GM23338 (cell line): Measurements from ENCODE around the gene SUPT3H. TPM values are rescaled to one million over a fixed set of nuclear protein-coding genes. Genes with fewer than 3 reads are reported as not detected.

Experiments used
- ATAC-seq: fragments of 200-7000 bp; cut with Tn5 transposase; 3 replicates; pipeline ENCODE4 v1.9.1; 2020
- DNase-seq: peaks from one replicate; pipeline ENCODE4 v3.0.0-alpha.2; 2015; ENCODE audit warnings: low spot score
- H2AFZ ChIP-seq: fragments of 200-600 bp; sonication (generic); 2 replicates; pipeline ENCODE4 v1.8.0; 2016; ENCODE audit warnings: antibody characterized with exemption, mild to moderate bottlenecking, moderate library complexity
- H3F3A ChIP-seq: fragments of 200-600 bp; sonication (generic); replicated peaks from 2 replicates; pipeline ENCODE4 v1.8.0; 2017; ENCODE audit warnings: antibody characterized with exemption, mixed run types, low read depth
- H3K27ac ChIP-seq: fragments of 200-600 bp; sonication (generic); 2 replicates; pipeline ENCODE4 v1.6.1; 2016; ENCODE audit warnings: low read depth
- H3K27me3 ChIP-seq: fragments of 200-600 bp; sonication (generic); 2 replicates; pipeline ENCODE4 v1.8.0; 2016; ENCODE audit warnings: mild to moderate bottlenecking, mixed run types, moderate library complexity; ENCODE audit not compliant: insufficient read depth
- H3K36me3 ChIP-seq: fragments of 200-600 bp; sonication (generic); 2 replicates; pipeline ENCODE4 v1.8.0; 2016; ENCODE audit warnings: mild to moderate bottlenecking; ENCODE audit not compliant: insufficient read depth
- H3K4me1 ChIP-seq: fragments of 200-600 bp; sonication (generic); 2 replicates; pipeline ENCODE4 v1.8.0; 2016; ENCODE audit warnings: mild to moderate bottlenecking, moderate library complexity; ENCODE audit not compliant: insufficient read depth
- H3K4me2 ChIP-seq: fragments of 200-600 bp; sonication (generic); 2 replicates; pipeline ENCODE4 v1.7.1; 2017; ENCODE audit warnings: mixed run types
- H3K4me3 ChIP-seq: fragments of 200-600 bp; sonication (generic); 2 replicates; pipeline ENCODE4 v1.6.1; 2016; ENCODE audit warnings: mixed run types
- H3K79me2 ChIP-seq: fragments of 200-600 bp; sonication (generic); replicated peaks from 2 replicates; pipeline ENCODE4 v1.8.0; 2017; ENCODE audit warnings: mild to moderate bottlenecking; ENCODE audit not compliant: insufficient read depth
- H3K9me2 ChIP-seq: fragments of 200-600 bp; sonication (generic); 2 replicates; pipeline ENCODE4 v1.8.0; 2017; ENCODE audit not compliant: insufficient read depth
- H4K20me1 ChIP-seq: fragments of 200-600 bp; sonication (generic); replicated peaks from 2 replicates; pipeline ENCODE4 v1.8.0; 2017; ENCODE audit warnings: mild to moderate bottlenecking; ENCODE audit not compliant: insufficient read depth
- H3K27ac Mint-ChIP-seq: 2 replicates; pipeline ENCODE4 v1.8.0; 2020; ENCODE audit warnings: inconsistent platforms, mild to moderate bottlenecking, moderate library complexity, mixed read lengths
- H3K27me3 Mint-ChIP-seq: 3 replicates; pipeline ENCODE4 v1.8.0; 2022; ENCODE audit warnings: low read depth, mild to moderate bottlenecking, moderate library complexity, mixed read lengths, inconsistent platforms; ENCODE audit not compliant: insufficient read depth, poor library complexity
- H3K36me3 Mint-ChIP-seq: 3 replicates; pipeline ENCODE4 v1.8.0; 2021; ENCODE audit warnings: low read depth, mild to moderate bottlenecking, inconsistent platforms, moderate library complexity, mixed read lengths
- H3K4me1 Mint-ChIP-seq: 3 replicates; pipeline ENCODE4 v1.8.0; 2020; ENCODE audit warnings: mild to moderate bottlenecking, inconsistent platforms, mixed read lengths
- H3K4me3 Mint-ChIP-seq: 3 replicates; pipeline ENCODE4 v1.8.0; 2021; ENCODE audit warnings: moderate library complexity, mild to moderate bottlenecking, inconsistent platforms, mixed read lengths
- H3K9me3 Mint-ChIP-seq: 3 replicates; pipeline ENCODE4 v1.8.0; 2020; ENCODE audit warnings: moderate library complexity, mild to moderate bottlenecking, inconsistent platforms, mixed read lengths
- CREB1 ChIP-seq: fragments of 250-450 bp; sonication (Bioruptor Pico); IDR thresholded peaks from 2 replicates; pipeline ENCODE4 v1.5.0; 2020; ENCODE audit warnings: low read depth, mild to moderate bottlenecking, moderate library complexity
- CTCF ChIP-seq, 2 experiments: fragments of 200-600 bp in 1 of 2; sonication (generic) in 1 of 2; conservative IDR thresholded peaks; 2 replicates each; pipeline versions ENCODE4 v1.5.1 to v1.6.1; 2016 to 2017; ENCODE audit warnings: antibody characterized with exemption in 2 of 2, low read depth in 2 of 2, mild to moderate bottlenecking in 2 of 2, moderate library complexity in 1 of 2
- EZH2 ChIP-seq: fragments of 200-600 bp; sonication (generic); IDR thresholded peaks from one replicate; pipeline ENCODE4 v1.8.0; 2017; ENCODE audit warnings: antibody characterized with exemption, mild to moderate bottlenecking, low read depth; ENCODE audit not compliant: unreplicated experiment
- EZH2phosphoT487 ChIP-seq: fragments of 200-600 bp; sonication (generic); IDR thresholded peaks from one replicate; pipeline ENCODE4 v1.8.1; 2018; ENCODE audit warnings: antibody characterized with exemption; ENCODE audit not compliant: unreplicated experiment
- JUNB ChIP-seq: IDR thresholded peaks from one replicate; pipeline ENCODE4 v1.6.1; 2016; ENCODE audit warnings: antibody characterized with exemption; ENCODE audit not compliant: unreplicated experiment
- NANOG ChIP-seq: IDR thresholded peaks from 2 replicates; pipeline ENCODE4 v1.6.1; 2016; ENCODE audit warnings: antibody characterized with exemption, borderline replicate concordance
- POLR2AphosphoS5 ChIP-seq: IDR thresholded peaks from 2 replicates; pipeline ENCODE4 v1.6.1; 2016; ENCODE audit warnings: antibody characterized with exemption, low read depth
- REST ChIP-seq: IDR thresholded peaks from one replicate; pipeline ENCODE4 v1.6.1; 2018; ENCODE audit warnings: antibody characterized with exemption; ENCODE audit not compliant: unreplicated experiment
- STAT1 ChIP-seq: IDR thresholded peaks from one replicate; pipeline ENCODE4 v1.6.1; 2016; ENCODE audit warnings: antibody characterized with exemption; ENCODE audit not compliant: unreplicated experiment
- ZNF114 ChIP-seq: fragments of 250-450 bp; sonication (Bioruptor Pico); IDR thresholded peaks from 2 replicates; pipeline ENCODE4 v1.5.0; 2020; ENCODE audit warnings: mild to moderate bottlenecking, moderate library complexity
- ZNF331 ChIP-seq: fragments of 250-450 bp; sonication (Bioruptor Pico); IDR thresholded peaks from 2 replicates; pipeline ENCODE4 v1.5.0; 2020; ENCODE audit warnings: low read depth, mild to moderate bottlenecking, moderate library complexity
- ZNF462 ChIP-seq: fragments of 250-450 bp; sonication (Bioruptor Pico); IDR thresholded peaks from 2 replicates; pipeline ENCODE4 v1.5.0; 2020; ENCODE audit warnings: mild to moderate bottlenecking, moderate library complexity
- polyA plus RNA-seq: library from polyadenylated mRNA; unstranded; fragments of >200 nt; fragmentation: Nextera tagmentation; extraction: Ambion mirVana; gene quantifications from 2 replicates; pipeline ENCODE4 v1.2.1, GENCODE V29; 2016
- total RNA-seq: library from RNA; depleted of rRNA; stranded (reverse); fragments of >200 nt; shearing (Covaris generic); gene quantifications from 2 replicates; pipeline ENCODE4 v1.2.3, GENCODE V29; 2014
- TF ChIP-seq, protein P1 (sequence below): IDR thresholded peaks from 2 replicates; pipeline ENCODE4 v1.6.1; 2016; ENCODE audit warnings: antibody characterized with exemption

Gene SUPT3H
- total and polyA plus RNA-seq, 2 experiments from 2014 or later, result 11.4 to 30.1 TPM

DNA sequence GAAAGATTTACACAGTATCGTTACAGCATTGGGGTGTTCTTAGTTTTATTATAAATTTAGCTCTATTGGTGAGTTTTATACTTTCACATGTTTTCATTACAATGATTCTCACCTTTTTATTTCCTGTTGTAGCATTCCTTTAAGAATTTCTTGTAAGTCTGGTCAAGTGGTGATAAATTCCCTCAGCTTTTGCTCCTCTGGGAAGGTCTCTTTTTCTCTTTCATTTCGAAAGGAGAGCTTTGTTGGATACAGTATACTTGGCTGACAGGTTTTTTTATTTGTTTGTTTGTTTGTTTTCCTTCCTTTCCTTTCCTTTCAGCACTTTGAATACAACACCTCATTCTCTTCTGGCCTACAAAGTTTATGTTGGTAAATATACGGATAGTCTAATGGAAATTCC, 299.3 kb downstream of the SUPT3H start:
- no peaks in the 10 kb centered on the region for H3K36me3 ChIP-seq
- no peak for TF ChIP-seq EZH2
- no peak for TF ChIP-seq CTCF (conservative IDR thresholded peaks at IDR 0.05; ENCODE audit: low read depth in 2 of 2)
- no peak for TF ChIP-seq ZNF114 (CRISPR knock-in tag)
- TF ChIP-seq STAT1, result no peak
- TF ChIP-seq, protein P1, sequence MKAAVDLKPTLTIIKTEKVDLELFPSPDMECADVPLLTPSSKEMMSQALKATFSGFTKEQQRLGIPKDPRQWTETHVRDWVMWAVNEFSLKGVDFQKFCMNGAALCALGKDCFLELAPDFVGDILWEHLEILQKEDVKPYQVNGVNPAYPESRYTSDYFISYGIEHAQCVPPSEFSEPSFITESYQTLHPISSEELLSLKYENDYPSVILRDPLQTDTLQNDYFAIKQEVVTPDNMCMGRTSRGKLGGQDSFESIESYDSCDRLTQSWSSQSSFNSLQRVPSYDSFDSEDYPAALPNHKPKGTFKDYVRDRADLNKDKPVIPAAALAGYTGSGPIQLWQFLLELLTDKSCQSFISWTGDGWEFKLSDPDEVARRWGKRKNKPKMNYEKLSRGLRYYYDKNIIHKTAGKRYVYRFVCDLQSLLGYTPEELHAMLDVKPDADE, result no peak
- no peak for TF ChIP-seq CREB1 (CRISPR knock-in tag)
- TF ChIP-seq ZNF462 (CRISPR knock-in tag), result no peak
- no peak for TF ChIP-seq POLR2AphosphoS5
- TF ChIP-seq EZH2phosphoT487, result no peak
- TF ChIP-seq NANOG, result no peak
- no peak for TF ChIP-seq ZNF331 (CRISPR knock-in tag)
- TF ChIP-seq JUNB, result no peak
- TF ChIP-seq REST, result no peak
- DNase-seq (no peak), ATAC-seq (no peak)
- Mint-ChIP-seq H3K4me1 (no peaks in the 10 kb centered on the region), H3K27me3 (no peaks in the 10 kb centered on the region), H3K9me3 (peaks cover 13% of the 10 kb centered on the region; the same call in 2 of the 3 replicates), H3K27ac (no peak overlapping the region), H3K4me3 (no peak overlapping the region), H3K36me3 (peaks cover 3% of the 10 kb centered on the region; the same call in 2 of the 3 replicates)
- H3K9me2 ChIP-seq, result no peaks in the 10 kb centered on the region
- no peaks in the 10 kb centered on the region for H3F3A ChIP-seq
- H3K4me2 ChIP-seq, result no peak overlapping the region
- H3K79me2 ChIP-seq, result no peaks in the 10 kb centered on the region
- H4K20me1 ChIP-seq, result no peaks in the 10 kb centered on the region
- H3K4me3 ChIP-seq, result no peak overlapping the region
- H3K4me1 ChIP-seq, result no peaks in the 10 kb centered on the region
- no peak overlapping the region for H3K27ac ChIP-seq
- H3K27me3 ChIP-seq, result no peaks in the 10 kb centered on the region
- H2AFZ ChIP-seq, result no peak overlapping the region
